AG04449 (cell line): ENCODE results near the gene BRIP1.
"Not testable (repeated sequence)": the region's sequence is repeated elsewhere in the genome, so short reads cannot be mapped to it uniquely, and the experiment has no call there.

Source experiments
- CTCF ChIA-PET: fragments of 350-600 bp; formaldehyde crosslinking; extraction: SDS; loops from one replicate; lab custom pipeline; 2021; ENCODE audit warnings: antibody characterized with exemption; lab: Yijun Ruan, JAX
- POLR2A ChIA-PET: fragments of 400-600, 350-600 bp; formaldehyde crosslinking; extraction: SDS; loops from one replicate; lab custom pipeline; 2020; ENCODE audit warnings: antibody characterized with exemption, inconsistent platforms; lab: Yijun Ruan, JAX
- DNase-seq: peaks from one replicate; pipeline ENCODE4 v3.0.0-alpha.2; 2010; ENCODE audit warnings: low read depth, low spot score
- H3K4me3 ChIP-seq: 2 replicates; pipeline ENCODE4 v1.5.1; 2011; ENCODE audit warnings: low read depth, mild to moderate bottlenecking, control low read depth, low read length
- TF ChIP-seq, protein P1 (sequence below): IDR thresholded peaks from one replicate; pipeline ENCODE4 v1.5.1; 2011; ENCODE audit warnings: mild to moderate bottlenecking, moderate library complexity, low read length, control low read depth, inconsistent platforms; ENCODE audit not compliant: insufficient read depth; ENCODE audit errors: missing control alignments

The BRIP1 gene

GRCh38 chr17:61821655-61822054, 41.7 kb downstream of the BRIP1 start:
- ChIA-PET CTCF (no interaction called here), POLR2A (no interaction called here)

GRCh38 chr17:61819265-61819664, 44.1 kb downstream of the BRIP1 start:
- POLR2A ChIA-PET, DNase-seq, CTCF ChIA-PET, H3K4me3 ChIP-seq: not testable (repeated sequence)

More at GRCh38 chr17:61821655-61822054, 41.7 kb downstream of the BRIP1 start:
- TF ChIP-seq, protein P1, sequence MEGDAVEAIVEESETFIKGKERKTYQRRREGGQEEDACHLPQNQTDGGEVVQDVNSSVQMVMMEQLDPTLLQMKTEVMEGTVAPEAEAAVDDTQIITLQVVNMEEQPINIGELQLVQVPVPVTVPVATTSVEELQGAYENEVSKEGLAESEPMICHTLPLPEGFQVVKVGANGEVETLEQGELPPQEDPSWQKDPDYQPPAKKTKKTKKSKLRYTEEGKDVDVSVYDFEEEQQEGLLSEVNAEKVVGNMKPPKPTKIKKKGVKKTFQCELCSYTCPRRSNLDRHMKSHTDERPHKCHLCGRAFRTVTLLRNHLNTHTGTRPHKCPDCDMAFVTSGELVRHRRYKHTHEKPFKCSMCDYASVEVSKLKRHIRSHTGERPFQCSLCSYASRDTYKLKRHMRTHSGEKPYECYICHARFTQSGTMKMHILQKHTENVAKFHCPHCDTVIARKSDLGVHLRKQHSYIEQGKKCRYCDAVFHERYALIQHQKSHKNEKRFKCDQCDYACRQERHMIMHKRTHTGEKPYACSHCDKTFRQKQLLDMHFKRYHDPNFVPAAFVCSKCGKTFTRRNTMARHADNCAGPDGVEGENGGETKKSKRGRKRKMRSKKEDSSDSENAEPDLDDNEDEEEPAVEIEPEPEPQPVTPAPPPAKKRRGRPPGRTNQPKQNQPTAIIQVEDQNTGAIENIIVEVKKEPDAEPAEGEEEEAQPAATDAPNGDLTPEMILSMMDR = no peak
- DNase-seq = no peak
- H3K4me3 ChIP-seq = no peak overlapping the region

- CTCF ChIA-PET = no interaction called here
- DNase-seq = no peak
- POLR2A ChIA-PET = no interaction called here
- H3K4me3 ChIP-seq = no peak overlapping the region
- TF ChIP-seq, protein P1 = no peak
Measured at GRCh38 chr17:61818225-61818624, 45.1 kb downstream of the BRIP1 start.

- ChIA-PET CTCF (no interaction called here), POLR2A (no interaction called here)
- no peak overlapping the region for H3K4me3 ChIP-seq
- no peak for DNase-seq
- TF ChIP-seq, protein P1 = no peak
Measured at GRCh38 chr17:61817452-61817851, 45.9 kb downstream of the BRIP1 start.

GRCh38 chr17:61816538-61816937, 46.8 kb downstream of the BRIP1 start:
- DNase-seq = no peak
- no peak overlapping the region for H3K4me3 ChIP-seq
- TF ChIP-seq, protein P1 = no peak
- ChIA-PET CTCF (no interaction called here), POLR2A (no interaction called here)

DNA sequence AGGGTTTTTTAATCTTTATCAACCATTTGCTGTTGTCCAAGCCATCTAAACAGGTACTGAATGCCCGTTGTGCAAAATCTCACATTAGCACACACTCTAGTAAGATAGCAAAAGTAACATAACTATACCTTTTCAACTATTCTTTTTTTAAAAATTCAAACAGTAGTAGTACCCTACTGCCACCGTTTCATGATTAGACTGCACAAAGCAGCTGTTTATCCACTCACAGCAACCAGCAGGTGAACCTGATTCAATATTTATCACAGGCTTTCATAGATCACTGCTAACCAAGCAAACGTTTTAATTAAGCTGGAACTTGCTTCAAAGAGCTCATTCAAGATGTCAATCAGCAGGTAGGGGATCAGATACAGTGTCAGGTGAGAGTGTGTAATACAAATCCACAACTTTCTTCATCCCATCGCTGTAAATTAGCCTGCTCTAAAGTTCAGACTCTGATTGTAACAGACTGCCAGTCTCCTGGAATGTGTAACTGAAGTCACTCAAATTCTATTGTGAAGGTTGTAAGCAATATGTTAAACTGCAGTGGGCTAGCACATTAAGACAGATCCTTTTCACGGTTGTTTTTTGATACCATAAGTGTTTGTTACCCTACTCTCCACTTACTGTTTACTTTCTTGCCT, 47.3 kb downstream of the BRIP1 start:
- no peak overlapping the region for H3K4me3 ChIP-seq
- TF ChIP-seq, protein P1 = no peak
- POLR2A ChIA-PET = no interaction called here
- CTCF ChIA-PET = interaction anchor here (3.1 kb wide), 1 partner anchor 21 kb away, joined by 16 read pairs; no protein-coding TSS in a partner anchor
- DNase-seq = no peak

- ChIA-PET POLR2A (no interaction called here), CTCF (interaction anchor here (0.7 to 3.1 kb wide), 3 partner anchors 22 to 180 kb away, joined by 3 to 16 read pairs (median 3); no protein-coding TSS in a partner anchor)
- TF ChIP-seq, protein P1 = no peak
- DNase-seq = no peak
- no peak overlapping the region for H3K4me3 ChIP-seq
Measured at GRCh38 chr17:61814485-61814884, 48.8 kb downstream of the BRIP1 start.
